ENCODE data around the gene DDOST.

DNA sequence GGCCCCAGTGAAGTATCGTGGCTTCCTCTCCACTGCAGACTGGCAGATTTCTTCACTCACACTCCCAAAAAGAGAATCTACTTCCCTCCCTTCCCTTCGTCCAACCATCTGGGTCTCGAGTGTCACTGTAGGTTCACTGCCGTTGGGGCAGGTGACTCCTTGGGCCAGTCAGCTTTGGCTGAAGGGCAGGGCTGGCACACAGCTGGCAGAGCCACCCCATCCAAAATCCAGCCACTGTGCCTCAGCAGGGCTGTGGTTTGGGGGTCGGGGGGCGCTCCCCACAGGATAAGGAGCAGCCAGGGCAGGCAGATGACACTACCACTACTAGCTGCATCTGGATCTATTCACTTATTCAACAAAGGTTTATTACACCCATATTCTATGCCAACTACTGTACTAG lies 18.1 kb downstream of the DDOST start:
- TF ChIP-seq POLR2AphosphoS5 (IDR thresholded peaks at IDR 0.05) (no peak), POLR2A (IDR thresholded peaks at IDR 0.05) (no peak)
- TF ChIP-seq, protein P1, sequence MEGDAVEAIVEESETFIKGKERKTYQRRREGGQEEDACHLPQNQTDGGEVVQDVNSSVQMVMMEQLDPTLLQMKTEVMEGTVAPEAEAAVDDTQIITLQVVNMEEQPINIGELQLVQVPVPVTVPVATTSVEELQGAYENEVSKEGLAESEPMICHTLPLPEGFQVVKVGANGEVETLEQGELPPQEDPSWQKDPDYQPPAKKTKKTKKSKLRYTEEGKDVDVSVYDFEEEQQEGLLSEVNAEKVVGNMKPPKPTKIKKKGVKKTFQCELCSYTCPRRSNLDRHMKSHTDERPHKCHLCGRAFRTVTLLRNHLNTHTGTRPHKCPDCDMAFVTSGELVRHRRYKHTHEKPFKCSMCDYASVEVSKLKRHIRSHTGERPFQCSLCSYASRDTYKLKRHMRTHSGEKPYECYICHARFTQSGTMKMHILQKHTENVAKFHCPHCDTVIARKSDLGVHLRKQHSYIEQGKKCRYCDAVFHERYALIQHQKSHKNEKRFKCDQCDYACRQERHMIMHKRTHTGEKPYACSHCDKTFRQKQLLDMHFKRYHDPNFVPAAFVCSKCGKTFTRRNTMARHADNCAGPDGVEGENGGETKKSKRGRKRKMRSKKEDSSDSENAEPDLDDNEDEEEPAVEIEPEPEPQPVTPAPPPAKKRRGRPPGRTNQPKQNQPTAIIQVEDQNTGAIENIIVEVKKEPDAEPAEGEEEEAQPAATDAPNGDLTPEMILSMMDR (IDR thresholded peaks at IDR 0.05) = no peak

Data from gastroesophageal sphincter (tissue), 3 donors.